T1000 (cell line): ENCODE results near the gene SIL1.

Experiments
- DNase-seq: peaks from one replicate; lab custom pipeline; 2025; ENCODE audit warnings: mixed read lengths; lab: John Stamatoyannopoulos, UW

Gene SIL1

DNA sequence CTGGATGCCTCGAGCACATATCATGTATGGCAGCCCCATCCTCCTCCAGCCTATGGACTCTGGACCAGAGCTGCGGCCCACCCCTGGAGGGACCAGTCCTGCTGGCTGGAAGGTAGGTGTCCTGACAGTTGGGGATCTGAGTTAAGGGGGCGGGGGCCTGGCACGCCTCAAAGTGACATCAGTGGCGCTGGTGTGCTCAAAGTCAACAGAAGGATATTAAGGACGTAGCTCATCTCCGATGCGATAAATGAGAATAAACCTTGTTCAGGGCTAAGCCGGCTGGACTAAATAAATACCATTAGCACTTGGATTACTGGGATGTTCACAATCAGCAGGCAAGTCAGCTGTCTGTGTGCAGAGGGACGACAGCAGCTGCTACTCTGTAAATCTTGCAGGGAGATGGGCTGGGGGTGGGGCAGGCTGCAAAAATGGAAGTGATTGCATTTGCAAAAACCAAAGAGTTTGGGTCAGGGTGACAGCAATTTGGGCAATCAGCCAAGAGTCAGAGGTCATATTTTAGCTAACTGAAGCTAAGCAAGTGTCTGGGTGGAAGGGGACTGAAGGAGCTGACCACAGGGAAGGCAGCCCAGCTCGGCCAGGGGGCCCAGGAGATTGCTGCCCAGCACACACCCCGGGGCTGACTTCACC is 243.0 kb downstream of the SIL1 start:
- no peak for DNase-seq

DNA sequence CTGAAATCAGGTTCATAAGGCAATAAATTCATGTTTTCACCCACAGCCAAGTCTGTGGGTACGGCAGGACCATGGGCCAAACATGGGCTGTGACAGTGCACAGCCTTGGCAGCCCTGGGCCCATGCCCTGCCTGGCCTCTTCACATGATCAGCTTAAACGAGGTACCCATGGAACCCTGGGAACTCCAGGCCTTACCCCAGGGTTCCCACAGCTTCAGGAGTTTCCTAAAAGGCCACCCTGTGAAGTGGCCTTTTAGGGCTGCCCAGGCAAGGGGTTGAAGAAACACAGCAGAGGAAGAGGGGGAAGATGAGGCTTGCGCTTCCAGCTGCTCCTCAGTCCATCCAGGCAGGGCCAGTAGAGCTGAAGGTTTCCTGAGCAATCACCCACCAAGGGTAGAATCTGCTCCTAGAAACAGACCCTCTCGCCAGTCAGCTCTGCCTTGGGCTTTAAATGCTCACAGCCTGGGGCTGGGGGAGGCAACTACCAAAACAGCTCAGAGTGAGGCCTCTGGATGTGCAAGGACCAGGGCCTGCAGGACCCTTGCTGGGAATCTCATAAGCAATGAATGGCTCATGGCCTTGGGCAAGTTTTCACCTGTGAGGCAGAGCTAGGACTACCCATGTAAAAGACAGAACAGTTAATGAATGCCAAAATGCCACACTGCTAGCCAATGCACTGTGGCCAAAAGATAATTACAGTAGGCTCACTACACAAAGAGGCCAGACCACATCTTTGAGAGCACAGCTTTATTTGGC is 243.7 kb downstream of the SIL1 start:
- no peak for DNase-seq

DNA sequence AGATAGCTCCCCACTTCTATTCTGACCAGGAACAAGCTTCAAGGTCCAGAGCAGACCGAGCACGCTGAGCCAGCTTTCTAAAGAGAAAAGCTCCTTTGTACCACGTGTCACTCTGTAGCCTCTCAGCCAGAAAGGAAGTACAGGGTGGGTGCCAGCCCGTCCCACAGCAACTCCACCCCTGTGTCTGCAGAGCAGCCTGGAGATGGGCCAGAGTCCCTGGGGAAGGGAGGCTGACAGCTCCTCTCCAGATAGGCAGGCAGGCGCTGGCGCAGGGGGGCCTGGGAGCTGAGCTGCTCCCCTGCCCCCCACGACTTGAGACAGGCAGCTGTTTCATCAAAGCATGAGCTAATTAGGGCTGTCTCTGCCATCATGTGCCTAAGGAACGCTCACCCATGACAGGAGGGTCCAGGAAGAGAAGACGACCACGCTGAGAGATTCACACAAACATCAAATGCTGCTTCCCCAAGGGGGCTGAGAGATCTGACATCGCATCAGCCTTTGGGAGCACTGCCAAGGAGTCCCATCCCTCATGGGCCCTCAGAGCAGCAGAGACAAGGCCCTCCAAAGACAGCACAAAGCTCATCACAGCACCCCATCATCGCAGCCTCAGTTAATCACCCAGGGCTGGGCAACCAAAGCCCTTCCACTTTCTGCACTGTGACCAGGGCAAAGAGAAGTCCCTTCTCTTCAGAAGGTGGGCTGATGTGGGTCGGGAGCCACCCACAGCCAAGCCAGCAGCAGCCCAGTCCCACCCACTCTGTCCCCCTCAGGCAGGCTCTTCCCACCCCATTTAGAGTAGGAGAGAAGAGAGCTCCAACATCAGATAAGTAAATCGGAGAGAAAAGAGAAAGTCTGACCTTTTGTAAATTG is 244.5 kb downstream of the SIL1 start:
- no peak for DNase-seq

DNA sequence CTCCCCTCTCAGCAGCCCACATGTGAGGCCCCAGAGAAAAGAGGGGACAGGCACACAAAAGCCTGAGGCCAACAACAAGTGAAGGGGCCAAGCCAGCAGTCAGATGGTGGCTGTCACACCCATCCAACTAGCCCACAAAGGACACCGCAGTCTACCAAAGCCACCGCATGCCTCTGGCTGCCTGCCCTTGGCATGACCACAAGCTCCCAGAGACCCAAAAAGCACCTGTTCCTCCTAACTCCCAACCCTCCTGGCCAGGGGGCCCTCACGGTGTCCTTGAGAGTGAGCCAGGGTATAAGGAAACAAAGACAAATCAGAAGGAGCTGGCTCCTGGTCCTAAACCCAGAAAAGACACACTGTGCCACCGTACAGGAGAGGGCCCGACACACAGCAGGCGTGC is 245.2 kb downstream of the SIL1 start:
- DNase-seq: no peak

DNA sequence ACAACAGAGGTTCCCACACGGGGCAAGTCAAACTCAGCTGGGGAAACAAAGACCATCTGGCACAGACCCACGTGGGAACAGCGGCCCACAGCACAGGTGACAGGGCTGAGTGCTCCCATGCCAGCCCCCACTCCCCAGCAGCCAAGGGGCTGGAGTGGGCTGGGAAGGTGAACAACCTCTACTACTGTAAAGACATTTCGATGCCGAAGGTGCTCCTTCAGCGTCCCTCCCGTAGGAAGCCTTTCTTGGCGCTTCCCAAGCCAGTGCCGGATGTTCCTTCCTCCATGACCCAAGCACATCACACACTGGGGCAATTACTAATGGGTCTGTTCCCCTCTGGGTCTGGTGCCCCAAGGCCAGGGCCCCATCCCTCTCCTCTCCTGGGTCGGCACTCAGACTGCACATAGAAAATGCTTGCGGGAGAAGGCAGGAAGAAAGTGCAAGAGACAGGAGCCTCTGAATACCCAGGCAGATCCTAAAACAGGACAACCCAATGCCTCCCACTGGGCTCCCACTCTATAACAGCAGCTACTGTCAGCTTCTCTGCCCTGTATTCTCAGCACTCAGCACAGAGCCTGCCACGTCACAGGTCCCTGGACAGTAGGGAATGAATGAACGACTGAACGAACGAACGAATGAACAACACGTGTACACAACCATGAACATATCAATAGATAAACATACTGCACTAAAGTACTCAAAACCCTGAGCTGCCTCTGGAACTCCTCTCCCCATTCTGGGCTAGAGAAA is 246.0 kb downstream of the SIL1 start:
- no peak for DNase-seq

DNA sequence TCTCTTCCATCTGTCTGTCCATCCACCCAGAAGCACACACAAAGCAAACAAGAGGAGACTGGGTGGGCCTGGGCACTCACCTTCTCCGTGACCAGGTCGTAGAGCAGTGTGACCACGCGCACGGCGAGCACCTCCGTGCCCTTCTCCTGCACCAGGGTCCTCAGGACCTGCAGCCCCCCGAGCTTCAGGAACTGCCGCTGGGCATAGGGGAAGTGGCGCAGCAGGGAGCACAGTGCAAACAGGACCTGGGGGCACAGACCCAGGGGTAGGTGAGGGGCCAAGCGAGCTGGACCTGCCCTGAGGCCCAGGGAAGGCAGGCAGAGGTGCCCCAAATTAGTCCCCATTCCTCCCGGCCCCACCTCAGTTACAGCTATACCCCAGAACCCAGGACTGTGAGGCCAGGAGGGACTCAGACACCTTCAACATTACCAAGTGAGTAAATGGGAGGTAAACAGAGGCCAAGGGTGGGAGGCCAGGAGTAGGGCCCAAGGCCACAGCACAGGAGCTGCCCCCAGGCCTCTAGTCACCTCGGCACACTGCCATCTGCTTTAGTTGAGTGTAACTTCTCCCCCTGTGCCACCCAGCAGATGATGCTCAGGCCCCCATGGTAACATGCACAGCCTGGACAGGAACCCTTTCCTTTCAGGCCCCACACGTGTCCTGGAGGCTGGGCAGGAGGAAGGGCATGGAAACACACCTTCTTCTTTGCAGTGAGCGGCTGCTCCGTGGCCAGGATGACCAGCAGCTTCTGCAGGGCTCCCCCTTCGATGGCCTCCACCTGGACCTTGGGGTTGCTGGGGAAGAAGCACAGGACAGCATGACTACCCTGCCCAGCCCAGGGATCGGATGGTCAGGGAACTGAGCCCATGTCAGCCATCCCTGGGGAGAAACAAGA is 246.8 kb downstream of the SIL1 start:
- no peak for DNase-seq

DNA sequence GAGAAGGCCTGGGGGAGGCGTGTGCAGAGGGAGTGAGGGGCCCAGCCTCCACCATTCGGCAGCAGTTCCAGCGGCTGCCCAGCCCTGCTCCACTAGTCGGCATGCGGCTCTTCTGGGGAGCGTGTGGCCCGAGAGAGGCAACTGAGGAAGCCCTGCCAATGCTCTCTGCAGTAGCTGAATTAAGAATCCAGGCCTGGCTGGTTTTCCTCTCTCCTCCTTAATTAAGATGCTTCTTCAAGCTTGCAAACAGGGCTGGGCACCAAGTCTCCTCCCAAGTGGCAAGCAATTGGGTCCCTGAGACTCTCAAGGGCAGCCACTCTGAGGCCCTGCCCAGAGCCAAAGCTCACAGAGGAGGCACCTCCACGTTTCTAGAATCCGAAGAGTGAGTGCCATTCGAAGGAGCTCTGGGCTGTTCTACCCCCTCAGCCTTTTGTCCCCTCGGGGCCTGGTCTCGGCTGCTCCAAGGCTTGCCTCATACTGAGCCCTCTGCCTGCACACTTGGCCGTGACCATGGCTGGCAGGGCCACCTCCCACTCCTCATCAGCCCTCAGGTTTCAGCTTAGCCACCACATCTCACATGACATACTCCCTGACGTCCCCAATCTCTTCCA is 247.6 kb downstream of the SIL1 start:
- DNase-seq: no peak

DNA sequence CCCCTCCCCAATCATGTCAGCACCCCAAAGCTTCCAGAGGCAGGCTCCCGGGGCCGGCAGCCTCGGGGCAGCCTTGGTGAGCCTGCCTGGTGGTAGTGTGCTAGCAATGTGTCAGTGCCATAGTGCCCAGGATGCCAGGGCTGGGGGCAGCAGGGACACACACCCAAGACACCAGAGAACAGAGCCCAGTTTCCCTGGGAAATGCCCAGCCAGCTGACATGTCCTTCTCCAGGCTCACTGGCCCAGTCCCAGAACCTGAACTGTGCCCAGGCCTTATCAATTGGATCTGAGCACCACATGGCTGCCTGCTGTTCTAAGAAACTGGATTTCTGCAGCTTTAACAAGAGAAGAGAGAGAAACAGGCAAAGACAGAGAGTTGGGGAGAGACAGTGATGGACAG is 248.2 kb downstream of the SIL1 start:
- no peak for DNase-seq

DNA sequence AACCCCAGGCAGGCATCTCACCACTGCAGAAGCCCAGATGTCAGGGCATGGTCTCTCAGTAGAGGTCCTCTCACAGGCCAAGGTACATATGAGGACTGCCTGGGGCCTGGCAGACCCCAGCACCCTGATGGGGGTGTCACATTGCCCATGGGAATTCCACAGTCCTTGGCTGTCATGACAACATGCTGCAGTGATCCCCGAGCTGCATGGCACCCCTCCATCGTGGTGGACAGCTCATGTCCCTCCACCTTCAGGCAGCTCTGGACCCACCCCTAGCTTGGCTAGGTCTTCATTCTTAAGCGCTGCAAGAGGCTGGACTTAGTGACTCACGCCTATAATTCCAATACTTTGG is 249.0 kb downstream of the SIL1 start:
- DNase-seq: no peak

DNA sequence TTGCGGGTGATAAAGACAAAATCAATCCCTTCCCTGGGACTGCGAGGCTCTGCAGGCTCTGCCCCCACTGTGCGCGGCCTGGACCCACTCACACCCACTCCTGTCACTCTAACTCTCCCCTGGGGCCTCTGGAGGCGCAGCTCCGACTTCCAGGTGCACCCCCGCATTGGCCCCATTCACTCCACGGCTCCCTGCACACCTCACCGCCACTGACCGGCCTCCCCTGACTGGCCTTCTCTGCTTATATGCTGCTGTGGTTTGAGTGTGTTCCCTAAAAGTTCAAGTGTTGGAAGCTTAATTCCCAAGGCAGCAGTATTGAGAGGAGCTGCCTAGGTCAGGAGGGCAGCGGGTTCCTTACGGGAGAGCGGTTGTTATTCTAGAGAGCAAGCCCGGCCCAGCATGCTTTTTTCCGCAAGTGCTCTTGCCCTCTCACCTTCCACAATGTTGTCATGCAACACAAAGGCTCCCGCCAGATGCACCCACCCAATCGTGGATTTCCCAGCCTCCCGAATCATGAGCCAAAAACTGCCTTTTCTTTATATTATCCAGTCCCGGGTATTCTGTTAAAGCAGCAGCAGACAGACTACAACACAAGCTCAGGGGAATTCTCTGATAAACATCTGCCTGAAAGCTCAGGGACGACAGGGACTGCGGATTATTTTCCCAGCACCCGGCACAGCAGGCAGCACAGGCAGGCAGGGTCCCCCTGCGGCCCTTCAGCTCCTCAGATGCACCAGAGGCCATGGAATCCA is 249.5 kb downstream of the SIL1 start:
- no peak for DNase-seq

DNA sequence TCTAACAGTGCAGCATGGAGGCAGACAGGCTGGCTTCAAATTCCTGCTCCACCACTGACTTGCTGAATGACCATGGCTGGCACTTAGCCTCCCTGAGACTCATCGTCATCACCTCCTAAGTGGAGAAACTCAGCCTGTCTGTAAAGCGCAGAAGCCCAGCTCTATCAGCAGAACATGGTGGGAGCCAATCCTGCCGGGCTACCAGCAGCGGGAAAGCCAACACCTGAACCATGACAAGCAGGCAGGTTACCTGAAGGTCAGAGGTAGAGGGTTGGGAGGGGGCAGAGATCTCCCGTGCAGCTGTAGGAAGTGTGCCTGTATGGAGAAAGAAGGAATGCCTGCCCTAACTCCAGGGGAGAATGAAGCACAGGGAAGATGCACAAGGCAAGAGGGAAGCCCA is 250.4 kb downstream of the SIL1 start:
- DNase-seq: no peak

DNA sequence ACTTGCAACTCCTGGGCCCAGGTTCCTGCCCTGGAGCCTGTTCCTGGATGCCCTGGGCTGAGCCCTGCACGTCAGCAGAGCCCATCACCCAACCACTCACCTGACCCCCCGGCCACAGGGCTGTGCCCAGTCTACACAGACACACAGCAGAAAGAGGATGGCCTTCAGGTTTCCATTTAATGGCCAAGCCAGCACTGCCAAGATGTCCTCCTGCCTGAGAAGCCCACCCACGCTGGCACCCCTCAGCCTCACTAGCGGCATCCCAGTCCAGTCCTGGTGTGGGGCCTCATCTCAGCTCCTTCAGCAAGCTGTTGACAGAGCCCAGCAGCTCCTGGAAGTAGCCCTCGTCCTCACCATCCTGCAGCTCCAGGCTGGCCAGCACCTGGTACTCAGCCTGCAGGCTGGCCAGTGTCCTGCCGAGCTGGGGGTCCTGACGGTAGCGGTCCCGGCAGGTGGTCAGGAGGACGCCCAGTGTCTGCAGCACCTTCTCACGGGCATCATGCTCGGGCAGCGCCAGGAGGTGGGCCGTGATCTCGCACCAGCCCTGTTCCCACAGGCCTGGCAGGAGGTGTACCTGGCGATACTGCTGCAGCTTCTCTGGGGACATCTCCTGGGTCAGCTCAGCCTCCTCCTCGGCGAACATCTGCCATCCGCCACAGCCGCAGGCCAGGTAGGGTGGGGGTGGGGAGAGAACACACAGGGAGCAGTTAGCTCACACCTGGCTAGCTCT is 251.2 kb downstream of the SIL1 start:
- DNase-seq: no peak

DNA sequence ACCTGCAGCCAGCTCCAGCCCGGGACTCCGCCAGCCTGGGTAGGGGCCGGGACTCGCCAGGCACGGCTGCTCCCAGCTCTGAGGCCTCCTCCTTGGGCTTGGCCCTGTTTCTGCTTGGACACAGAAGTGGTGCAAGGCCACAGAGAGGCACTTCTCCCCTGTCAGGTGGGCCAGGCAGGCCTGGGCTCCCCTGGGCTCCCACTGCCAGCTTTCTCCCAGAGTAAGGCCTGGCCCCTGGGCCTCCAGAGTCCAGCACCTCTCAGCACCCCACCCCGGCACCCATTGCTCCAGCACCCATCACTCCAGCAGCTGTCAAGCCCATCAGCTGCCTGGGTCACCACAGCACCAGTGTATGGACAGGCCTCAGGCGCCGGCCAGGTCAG is 251.9 kb downstream of the SIL1 start:
- no peak for DNase-seq

DNA sequence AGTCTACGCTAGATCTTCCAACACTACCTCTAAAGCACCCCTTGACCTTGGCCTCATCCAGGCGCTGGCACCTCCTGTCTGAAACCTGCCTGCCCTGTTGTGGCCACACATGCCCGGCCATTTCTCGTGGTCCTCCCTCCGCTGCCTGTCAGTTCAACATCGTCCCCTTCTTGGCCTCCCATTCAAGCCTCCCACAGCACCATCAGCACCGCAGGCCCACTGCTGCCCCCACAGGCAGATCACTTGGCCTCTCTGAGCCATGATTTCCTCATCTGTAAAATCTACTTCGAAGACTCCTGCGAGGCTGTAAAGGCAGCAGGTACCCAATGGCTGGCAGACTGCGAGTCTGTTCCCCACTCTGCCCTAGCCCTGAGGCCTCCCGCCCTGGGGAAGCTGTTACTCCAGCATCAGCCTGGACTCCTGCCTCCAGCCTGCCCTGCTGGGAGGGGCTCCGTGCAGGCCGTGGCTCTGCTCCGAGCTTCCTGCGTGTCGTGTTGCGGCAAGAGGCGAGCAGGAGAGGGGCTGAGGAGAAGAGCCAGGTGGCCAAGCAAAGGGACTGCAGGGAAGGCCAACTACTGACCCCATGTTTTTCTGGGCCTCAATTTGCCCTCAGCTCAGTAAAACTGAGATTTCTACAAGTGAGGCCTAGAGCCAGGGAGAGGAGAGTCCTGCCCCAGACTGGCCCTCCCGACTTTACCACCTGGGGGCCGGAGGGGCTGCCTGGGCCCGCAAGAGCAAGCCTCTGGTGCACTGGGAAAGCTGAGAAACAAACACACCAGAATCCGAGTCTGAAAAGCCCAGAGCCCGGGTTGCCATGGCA is 252.5 kb downstream of the SIL1 start:
- DNase-seq: no peak

DNA sequence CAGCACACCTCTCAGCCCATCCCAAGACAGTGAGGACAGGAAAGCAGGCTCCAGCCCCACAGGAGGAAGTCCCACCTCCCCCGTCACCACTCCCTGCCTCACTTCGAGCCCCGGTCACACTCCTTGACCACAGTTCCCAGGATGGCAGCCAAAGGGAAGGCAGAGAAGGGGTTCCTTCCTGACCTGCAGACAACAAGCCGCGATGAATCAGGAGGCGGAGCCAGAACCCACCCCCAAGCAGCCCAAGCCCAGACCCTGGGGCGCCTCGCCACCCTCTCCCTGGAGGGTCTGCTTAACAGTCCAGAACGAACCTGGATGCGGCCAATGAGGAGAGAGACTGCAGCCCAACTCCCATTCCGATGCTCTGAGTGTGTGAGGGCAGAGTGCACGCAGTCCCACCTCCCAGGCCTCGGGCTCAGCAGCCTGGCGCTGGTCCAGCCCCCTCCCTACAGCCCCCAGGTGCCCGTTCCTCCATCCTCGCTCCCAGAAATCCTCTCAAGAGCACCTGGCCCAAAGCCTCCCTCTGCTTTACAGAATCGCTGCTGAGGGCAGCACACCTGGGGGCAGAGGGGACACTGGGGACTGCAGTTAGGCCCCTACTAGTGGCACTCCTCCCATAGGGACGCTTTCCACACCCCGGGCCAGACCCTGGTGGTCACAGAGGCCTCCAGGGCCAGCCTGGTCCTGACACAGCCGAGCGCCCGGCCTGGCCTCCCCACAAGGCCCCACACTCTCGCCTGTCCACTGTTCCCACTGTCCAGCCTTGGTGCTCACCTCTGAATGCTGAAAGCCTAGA is 253.4 kb downstream of the SIL1 start:
- no peak for DNase-seq

DNA sequence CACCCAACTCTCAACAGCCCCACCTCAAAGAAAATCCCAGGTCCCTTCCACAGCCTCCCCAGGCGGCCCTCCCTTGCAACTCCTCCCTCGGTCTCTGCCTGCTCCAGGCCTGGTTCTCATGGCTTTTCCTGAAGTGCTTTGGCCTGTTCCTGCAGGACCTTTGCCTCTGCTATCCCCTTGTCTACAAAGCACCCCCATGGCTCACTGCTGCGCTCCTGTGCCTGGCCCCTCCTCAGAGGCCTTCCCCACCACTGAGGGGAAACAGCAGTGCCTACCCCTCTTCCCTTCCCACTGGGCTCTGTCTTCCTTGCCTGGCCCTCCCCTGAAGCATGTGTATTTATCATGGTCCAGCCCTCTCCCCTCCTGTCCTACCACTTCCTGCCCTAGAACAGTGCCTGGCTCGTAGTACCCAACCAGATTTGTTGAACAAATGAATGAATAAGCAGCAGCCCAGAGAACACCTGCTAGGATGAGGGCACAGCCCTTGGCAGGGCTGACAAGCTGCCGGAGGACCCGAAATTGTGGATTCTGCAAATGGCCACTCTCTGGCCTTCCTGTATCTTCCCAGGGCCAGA is 254.5 kb downstream of the SIL1 start:
- DNase-seq: no peak

DNA sequence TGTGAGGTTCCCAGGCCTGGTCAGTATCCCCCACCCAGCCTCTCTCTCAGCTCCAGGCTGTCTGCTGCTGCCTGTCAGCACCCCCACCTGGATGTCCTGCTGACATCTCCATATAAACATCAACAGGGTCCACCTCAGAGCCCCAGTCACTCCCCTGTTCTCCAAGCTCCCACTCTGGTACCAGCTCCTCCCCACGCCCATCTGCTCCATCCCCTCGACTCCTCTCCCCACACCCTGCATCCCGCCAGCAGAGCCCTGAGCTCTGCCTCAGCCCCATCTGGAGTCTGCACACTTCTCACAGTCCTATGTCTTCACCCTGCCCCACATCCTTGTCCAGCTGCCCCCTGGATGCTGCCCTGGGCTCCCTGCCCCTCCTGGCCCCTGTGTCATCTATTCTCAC is 255.3 kb downstream of the SIL1 start:
- DNase-seq: no peak
